Naive thymus-derived CD4-positive, alpha-beta T cell (primary cell): Measurements from ENCODE around the gene DAB2. TPM values are rescaled to one million over a fixed set of nuclear protein-coding genes. Genes with fewer than 3 reads are reported as not detected.

ENCODE experiments used
- ATAC-seq: fragments of 150-1000 bp; cut with Tn5 transposase; 2 replicates; pipeline ENCODE4 v1.10.0; 2021; ENCODE audit warnings: mild to moderate bottlenecking, moderate library complexity
- CTCF ChIA-PET: fragments of 350-600 bp; sonication (Branson Sonifier 250); formaldehyde crosslinking; loops from one replicate; lab custom pipeline; 2021; ENCODE audit warnings: antibody characterized with exemption; lab: Charles Lee
- POLR2A ChIA-PET: fragments of 350-600 bp; sonication (Branson Sonifier 250); formaldehyde crosslinking; loops from one replicate; lab custom pipeline; 2021; ENCODE audit warnings: antibody characterized with exemption, inconsistent platforms; lab: Charles Lee
- DNase-seq, 9 donors: peaks; one replicate each; pipeline versions ENCODE4 v3.0.0 to v3.0.0-alpha.2; 2020 to 2022; ENCODE audit warnings: mixed read lengths in 1 of 9
- H3K27ac ChIP-seq: one replicate; pipeline ENCODE4 v1.7.0; 2013; ENCODE audit warnings: mild to moderate bottlenecking, low read depth, low read length, moderate library complexity
- H3K27me3 ChIP-seq, 2 donors: one replicate each; pipeline ENCODE4 v1.7.0; 2013; ENCODE audit warnings: low read length in 2 of 2, mild to moderate bottlenecking in 2 of 2, moderate library complexity in 2 of 2; ENCODE audit not compliant: control insufficient read depth in 2 of 2, insufficient read depth in 2 of 2
- H3K36me3 ChIP-seq, 3 experiments: 1 replicate in 2 of 3; 2 replicates in 1 of 3; pipeline ENCODE4 v1.7.0; 2013; ENCODE audit warnings: low read length in 3 of 3, mild to moderate bottlenecking in 3 of 3, moderate library complexity in 1 of 3; ENCODE audit not compliant: insufficient read depth in 3 of 3, control insufficient read depth in 2 of 3
- H3K4me1 ChIP-seq, 2 donors: one replicate each; pipeline ENCODE4 v1.7.0; 2013; ENCODE audit warnings: low read length in 2 of 2, mild to moderate bottlenecking in 2 of 2, moderate library complexity in 1 of 2; ENCODE audit not compliant: control insufficient read depth in 2 of 2, insufficient read depth in 2 of 2
- H3K4me3 ChIP-seq: 2 replicates; pipeline ENCODE4 v1.7.0; 2013; ENCODE audit warnings: mild to moderate bottlenecking, low read length
- H3K9me3 ChIP-seq, 3 experiments: 1 replicate in 2 of 3; 2 replicates in 1 of 3; pipeline ENCODE4 v1.7.0; 2013; ENCODE audit warnings: low read length in 3 of 3; ENCODE audit not compliant: control insufficient read depth in 2 of 3
- H3K27ac Mint-ChIP-seq, 9 donors: one replicate each; pipeline ENCODE4 v1.8.0; 2020 to 2022; ENCODE audit warnings: mixed read lengths in 9 of 9, mild to moderate bottlenecking in 8 of 9, moderate library complexity in 5 of 9, inconsistent platforms in 2 of 9
- H3K27me3 Mint-ChIP-seq, 5 donors: one replicate each; pipeline ENCODE4 v1.8.0; 2021 to 2022; ENCODE audit warnings: mixed read lengths in 5 of 5, mild to moderate bottlenecking in 1 of 5
- H3K36me3 Mint-ChIP-seq, 5 donors: one replicate each; pipeline ENCODE4 v1.8.0; 2020 to 2022; ENCODE audit warnings: mixed read lengths in 5 of 5, mild to moderate bottlenecking in 3 of 5, inconsistent platforms in 1 of 5
- H3K4me1 Mint-ChIP-seq, 7 donors: one replicate each; pipeline ENCODE4 v1.8.0; 2020 to 2022; ENCODE audit warnings: mixed read lengths in 7 of 7, mild to moderate bottlenecking in 3 of 7, inconsistent platforms in 1 of 7
- H3K4me3 Mint-ChIP-seq, 10 donors: one replicate each; pipeline ENCODE4 v1.8.0; 2020 to 2022; ENCODE audit warnings: mild to moderate bottlenecking in 10 of 10, mixed read lengths in 10 of 10, moderate library complexity in 6 of 10, inconsistent platforms in 2 of 10
- H3K9me3 Mint-ChIP-seq, 11 donors: one replicate each; pipeline ENCODE4 v1.8.0; 2020 to 2022; ENCODE audit warnings: mixed read lengths in 11 of 11, mild to moderate bottlenecking in 4 of 11, inconsistent platforms in 1 of 11, moderate library complexity in 1 of 11
- intact Hi-C, 2 donors: fragments of 100-400 bp; cut with micrococcal nuclease; formaldehyde crosslinking; loops; one replicate each; pipeline ENCODE4 v1.15.1; 2023
- polyA plus RNA-seq, 2 donors: library from polyadenylated mRNA; unstranded; fragments of 300-500 nt; fragmentation: Illumina TruSeq; gene quantifications; one replicate each; pipeline ENCODE4 v1.2.3, GENCODE V29; 2021
- total RNA-seq, 6 experiments: library from RNA in 5 of 6; stranded (reverse) in 5 of 6; gene quantifications; 1 replicate in 5 of 6; 2 replicates in 1 of 6; pipeline ENCODE4 v1.2.3 and lab custom pipeline; 2021 to 2026

The DAB2 gene
- total and polyA plus RNA-seq, 7 experiments from 2014 or later, result 1.0 to 6.3 (median 5.8) TPM; not detected in 3

GRCh38 chr5:39466846-39467245 is 42.1 kb upstream of the DAB2 start:
- Histone ChIP-seq H3K27ac (no peak overlapping the region), H3K4me3 (no peak overlapping the region), H3K9me3 (no peaks in the 10 kb centered on the region), H3K27me3 (no peaks in the 10 kb centered on the region), H3K36me3 (no peaks in the 10 kb centered on the region), H3K4me1 (no peaks in the 10 kb centered on the region)
- ATAC-seq, result peak; percentile 44
- DNase-seq, result no peak
- intact Hi-C loops, result no loop called here
- peaks cover 13 to 26% (median 13%) of the 10 kb centered on the region in 5 donors for H3K27me3 Mint-ChIP-seq
- peaks cover 0 to 2% (median 0%) of the 10 kb centered on the region in 11 donors for H3K9me3 Mint-ChIP-seq
- H3K4me1 Mint-ChIP-seq, result peaks cover 0 to 7% (median 0%) of the 10 kb centered on the region in 7 donors
- no peak overlapping the region for H3K4me3 Mint-ChIP-seq
- CTCF ChIA-PET, result no interaction called here
- H3K27ac Mint-ChIP-seq, result no peak overlapping the region
- H3K36me3 Mint-ChIP-seq, result no peaks in the 10 kb centered on the region
- POLR2A ChIA-PET, result no interaction called here

DNA sequence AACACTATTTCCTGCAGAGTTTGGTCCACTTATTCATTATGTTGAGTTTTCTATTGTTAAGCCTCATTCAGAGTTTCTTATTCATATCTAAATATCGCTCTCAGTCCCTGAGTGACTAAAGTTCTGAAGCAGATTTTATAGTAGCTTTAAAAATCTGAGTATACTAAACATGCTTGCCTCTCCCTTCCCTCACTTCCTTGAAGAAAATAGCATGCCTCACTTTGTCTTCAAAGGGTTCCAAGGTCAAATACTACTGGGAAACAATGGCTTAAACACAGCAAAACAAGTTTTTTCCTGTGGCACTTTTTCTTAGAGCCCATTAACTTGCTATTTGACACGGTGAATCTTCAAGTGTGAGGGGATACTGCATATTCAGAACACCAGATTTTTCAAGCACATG is 41.1 kb upstream of the DAB2 start:
- Histone ChIP-seq H3K9me3 (no peaks in the 10 kb centered on the region), H3K27ac (no peak overlapping the region), H3K4me3 (no peak overlapping the region), H3K27me3 (no peaks in the 10 kb centered on the region), H3K4me1 (peaks cover 0 to 5% of the 10 kb centered on the region in 2 donors), H3K36me3 (no peaks in the 10 kb centered on the region)
- POLR2A ChIA-PET, result no interaction called here
- no peaks in the 10 kb centered on the region for H3K36me3 Mint-ChIP-seq
- ATAC-seq (no peak), DNase-seq (no peak)
- CTCF ChIA-PET, result interaction anchor here (0.9 kb wide), 1 partner anchor 21 kb away, joined by 3 read pairs; no protein-coding TSS in a partner anchor
- H3K27me3 Mint-ChIP-seq, result peaks cover 13 to 28% (median 14%) of the 10 kb centered on the region in 5 donors
- intact Hi-C loops, result no loop called here
- H3K27ac Mint-ChIP-seq, result no peak overlapping the region
- H3K9me3 Mint-ChIP-seq, result peaks cover 0 to 2% (median 0%) of the 10 kb centered on the region in 11 donors
- peaks cover 0 to 7% (median 0%) of the 10 kb centered on the region in 7 donors for H3K4me1 Mint-ChIP-seq
- no peak overlapping the region for H3K4me3 Mint-ChIP-seq

DNA sequence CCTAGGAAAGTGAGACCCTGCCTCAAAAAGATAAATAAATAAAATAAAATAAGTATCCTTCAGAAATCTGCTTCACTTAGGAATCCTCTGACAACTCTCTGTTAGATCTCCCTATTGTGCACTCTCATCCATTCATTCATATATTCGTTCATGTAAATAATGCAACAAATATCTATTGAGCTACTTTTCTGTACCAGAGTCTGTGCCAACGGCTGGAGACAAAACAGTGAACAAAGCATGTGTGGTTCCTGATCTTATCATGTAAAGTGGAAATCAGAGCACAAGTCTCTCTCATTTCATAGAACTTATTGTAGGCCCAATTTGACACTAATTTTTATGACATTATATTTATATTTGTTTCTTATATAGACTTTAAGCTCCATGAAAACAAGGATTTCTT is 40.3 kb upstream of the DAB2 start:
- H3K36me3 Mint-ChIP-seq, result no peaks in the 10 kb centered on the region
- no peak overlapping the region for H3K27ac ChIP-seq
- intact Hi-C loops, result no loop called here
- H3K27ac Mint-ChIP-seq, result no peak overlapping the region
- H3K4me3 ChIP-seq, result no peak overlapping the region
- no peaks in the 10 kb centered on the region for H3K9me3 ChIP-seq
- DNase-seq, result no peak
- peaks cover 0 to 5% (median 0%) of the 10 kb centered on the region in 7 donors for H3K4me1 Mint-ChIP-seq
- POLR2A ChIA-PET, result no interaction called here
- peaks cover 0 to 2% (median 0%) of the 10 kb centered on the region in 11 donors for H3K9me3 Mint-ChIP-seq
- no peaks in the 10 kb centered on the region for H3K27me3 ChIP-seq
- no peak overlapping the region for H3K4me3 Mint-ChIP-seq
- CTCF ChIA-PET, result interaction anchor here (0.9 kb wide), 1 partner anchor 22 kb away, joined by 3 read pairs; no protein-coding TSS in a partner anchor
- ATAC-seq, result no peak
- H3K27me3 Mint-ChIP-seq, result peaks cover 11 to 31% (median 14%) of the 10 kb centered on the region in 5 donors
- no peaks in the 10 kb centered on the region for H3K36me3 ChIP-seq
- peaks cover 0 to 5% of the 10 kb centered on the region in 2 donors for H3K4me1 ChIP-seq

GRCh38 chr5:39464088-39464487 is 39.3 kb upstream of the DAB2 start:
- no peak overlapping the region for H3K27ac Mint-ChIP-seq
- ATAC-seq (no peak), DNase-seq (no peak)
- H3K27me3 Mint-ChIP-seq, result peaks cover 7 to 37% (median 18%) of the 10 kb centered on the region in 5 donors
- Histone ChIP-seq H3K4me1 (peaks cover 0 to 5% of the 10 kb centered on the region in 2 donors), H3K36me3 (no peaks in the 10 kb centered on the region), H3K27me3 (no peaks in the 10 kb centered on the region), H3K4me3 (no peak overlapping the region), H3K27ac (no peak overlapping the region), H3K9me3 (no peaks in the 10 kb centered on the region)
- ChIA-PET CTCF (no interaction called here), POLR2A (no interaction called here)
- intact Hi-C loops, result no loop called here
- H3K4me1 Mint-ChIP-seq, result peaks cover 0 to 5% (median 0%) of the 10 kb centered on the region in 7 donors
- H3K9me3 Mint-ChIP-seq, result peaks cover 0 to 2% (median 0%) of the 10 kb centered on the region in 11 donors
- H3K36me3 Mint-ChIP-seq, result no peaks in the 10 kb centered on the region
- H3K4me3 Mint-ChIP-seq, result no peak overlapping the region

DNA sequence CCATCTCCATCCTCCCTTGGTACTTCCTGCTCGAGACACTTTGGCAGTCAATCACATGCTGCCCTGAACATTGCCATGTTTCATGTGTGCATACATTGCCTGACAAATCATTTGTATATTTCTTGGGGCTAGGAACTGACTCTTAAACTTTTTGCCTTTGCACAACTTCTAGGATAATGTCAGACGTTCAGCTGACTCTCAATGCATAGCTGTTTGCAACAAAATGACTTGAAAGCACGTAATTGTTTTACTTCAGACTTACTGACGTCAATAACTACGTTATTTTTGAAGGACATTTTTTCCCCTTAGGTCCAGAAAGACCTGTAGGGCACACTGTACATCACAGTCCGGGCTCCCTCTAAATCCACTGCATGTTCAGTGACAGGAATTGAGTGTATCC is 37.4 kb upstream of the DAB2 start:
- no peak overlapping the region for H3K27ac Mint-ChIP-seq
- H3K27me3 Mint-ChIP-seq, result peaks cover 19 to 54% (median 31%) of the 10 kb centered on the region in 5 donors
- Histone ChIP-seq H3K36me3 (no peaks in the 10 kb centered on the region), H3K27ac (no peak overlapping the region), H3K4me3 (no peak overlapping the region), H3K4me1 (peaks cover 0 to 5% of the 10 kb centered on the region in 2 donors), H3K27me3 (no peaks in the 10 kb centered on the region), H3K9me3 (no peaks in the 10 kb centered on the region)
- peaks cover 0 to 7% (median 0%) of the 10 kb centered on the region in 5 donors for H3K36me3 Mint-ChIP-seq
- H3K4me3 Mint-ChIP-seq, result no peak overlapping the region
- ChIA-PET CTCF (no interaction called here), POLR2A (no interaction called here)
- intact Hi-C loops, result no loop called here
- H3K9me3 Mint-ChIP-seq, result peaks cover 0 to 3% (median 0%) of the 10 kb centered on the region in 11 donors
- DNase-seq (no peak), ATAC-seq (no peak)
- peaks cover 0 to 4% (median 0%) of the 10 kb centered on the region in 7 donors for H3K4me1 Mint-ChIP-seq

DNA sequence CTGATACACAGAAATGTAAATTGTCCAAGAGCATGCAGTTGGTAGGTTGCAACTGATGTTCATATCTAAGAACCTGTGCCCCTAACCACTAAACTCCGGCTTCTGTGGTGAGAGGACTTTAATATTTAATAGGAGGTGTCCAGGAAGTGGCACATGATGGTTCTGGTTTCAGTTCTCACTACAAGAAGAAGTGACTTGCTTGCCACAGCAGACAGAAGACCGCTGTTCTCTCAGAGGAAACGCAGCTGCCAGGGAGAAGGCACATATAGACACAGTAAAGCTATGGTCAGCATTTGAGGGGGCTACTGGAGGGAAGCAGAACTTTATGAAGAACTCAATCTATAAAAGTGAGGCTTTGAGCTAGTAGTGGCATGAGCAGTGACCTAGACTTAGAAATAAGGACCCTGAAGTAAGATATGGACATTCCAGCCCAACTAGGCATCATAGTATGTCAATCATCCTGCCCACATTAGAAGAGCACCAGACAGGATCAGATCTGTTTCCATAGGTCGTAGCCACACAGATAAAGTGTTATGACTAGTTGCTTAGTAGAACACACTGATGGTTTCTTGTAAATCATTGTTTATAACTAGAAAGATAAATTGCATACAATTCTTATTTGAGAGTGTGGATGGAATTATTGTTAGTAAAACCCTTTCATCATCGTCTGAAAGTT is 36.4 kb upstream of the DAB2 start:
- ChIA-PET CTCF (no interaction called here), POLR2A (no interaction called here)
- intact Hi-C loops, result no loop called here

More for the DNA sequence above, 36.4 kb upstream of the DAB2 start:
- peaks cover 26 to 56% (median 38%) of the 10 kb centered on the region in 5 donors for H3K27me3 Mint-ChIP-seq
- no peak overlapping the region for H3K27ac ChIP-seq
- H3K36me3 Mint-ChIP-seq, result peaks cover 0 to 7% (median 0%) of the 10 kb centered on the region in 5 donors
- H3K4me1 Mint-ChIP-seq, result peaks cover 0 to 7% (median 0%) of the 10 kb centered on the region in 7 donors
- H3K4me3 Mint-ChIP-seq, result no peak overlapping the region
- ATAC-seq (peak; percentile 75), DNase-seq (no peak)
- H3K4me3 ChIP-seq, result no peak overlapping the region
- peaks cover 0 to 3% (median 0%) of the 10 kb centered on the region in 11 donors for H3K9me3 Mint-ChIP-seq
- H3K4me1 ChIP-seq, result peaks cover 0 to 5% of the 10 kb centered on the region in 2 donors
- no peaks in the 10 kb centered on the region for H3K36me3 ChIP-seq
- H3K27me3 ChIP-seq, result no peaks in the 10 kb centered on the region
- H3K27ac Mint-ChIP-seq, result no peak overlapping the region
- no peaks in the 10 kb centered on the region for H3K9me3 ChIP-seq
